Hematopoietic multipotent progenitor cell treated with erythropoietin and hydrocortisone succinate and interleukin-3 and kit ligand, for 6 days (in vitro differentiated cells): ENCODE results near the gene CNN3.
"Not testable (repeated sequence)": the region's sequence is repeated elsewhere in the genome, so short reads cannot be mapped to it uniquely, and the experiment has no call there.

ENCODE experiments used
- DNase-seq: peaks from one replicate; pipeline ENCODE4 v3.0.0-alpha.2; 2015

Gene CNN3

GRCh38 chr1:94949681-94950661 lies 23.1 kb upstream of the CNN3 start:
- DNase-seq, result no peak

GRCh38 chr1:94947437-94947836 lies 20.5 kb upstream of the CNN3 start:
- DNase-seq, result no peak

GRCh38 chr1:94946886-94947285 lies 20.0 kb upstream of the CNN3 start:
- peak; percentile 14 for DNase-seq

- no peak for DNase-seq
Measured at GRCh38 chr1:94942171-94943128, 15.5 kb upstream of the CNN3 start.

- DNase-seq, result not testable (repeated sequence)
Measured at GRCh38 chr1:94941480-94941879, 14.6 kb upstream of the CNN3 start.

GRCh38 chr1:94940738-94941137 lies 13.8 kb upstream of the CNN3 start:
- DNase-seq, result peak; percentile 32

GRCh38 chr1:94937820-94938219 lies 10.9 kb upstream of the CNN3 start:
- no peak for DNase-seq

GRCh38 chr1:94936861-94937620 lies 10.1 kb upstream of the CNN3 start:
- DNase-seq, result no peak

GRCh38 chr1:94935476-94935875 lies 8.6 kb upstream of the CNN3 start:
- DNase-seq, result no peak

- no peak for DNase-seq
Measured at GRCh38 chr1:94935034-94935433, 8.1 kb upstream of the CNN3 start.

- DNase-seq, result no peak
Measured at GRCh38 chr1:94934551-94934950, 7.6 kb upstream of the CNN3 start.

GRCh38 chr1:94931254-94931841 lies 4.4 kb upstream of the CNN3 start:
- no peak for DNase-seq

GRCh38 chr1:94929351-94930217 lies 2.7 kb upstream of the CNN3 start:
- no peak for DNase-seq

GRCh38 chr1:94928293-94928939 lies 1.5 kb upstream of the CNN3 start:
- DNase-seq, result no peak

- DNase-seq, result peak; percentile 18
Measured at GRCh38 chr1:94927405-94928175, 680 bp upstream of the CNN3 start.

- DNase-seq, result peak; percentile 50
Measured at GRCh38 chr1:94926126-94926914, 590 bp downstream of the CNN3 start.

GRCh38 chr1:94925561-94926125 lies 1.3 kb downstream of the CNN3 start:
- peak; percentile 19 for DNase-seq

GRCh38 chr1:94925004-94925403 lies 1.9 kb downstream of the CNN3 start:
- DNase-seq, result peak; percentile 32
